SKM-1 treated with dmso at 0.1 percent for 144 hours (cell line): ENCODE data around the gene FBXW5.

Source experiments
- DNase-seq: peaks from one replicate; lab custom pipeline; 2025; ENCODE audit not compliant: unreplicated experiment; lab: John Stamatoyannopoulos, UW

FBXW5 gene

DNA sequence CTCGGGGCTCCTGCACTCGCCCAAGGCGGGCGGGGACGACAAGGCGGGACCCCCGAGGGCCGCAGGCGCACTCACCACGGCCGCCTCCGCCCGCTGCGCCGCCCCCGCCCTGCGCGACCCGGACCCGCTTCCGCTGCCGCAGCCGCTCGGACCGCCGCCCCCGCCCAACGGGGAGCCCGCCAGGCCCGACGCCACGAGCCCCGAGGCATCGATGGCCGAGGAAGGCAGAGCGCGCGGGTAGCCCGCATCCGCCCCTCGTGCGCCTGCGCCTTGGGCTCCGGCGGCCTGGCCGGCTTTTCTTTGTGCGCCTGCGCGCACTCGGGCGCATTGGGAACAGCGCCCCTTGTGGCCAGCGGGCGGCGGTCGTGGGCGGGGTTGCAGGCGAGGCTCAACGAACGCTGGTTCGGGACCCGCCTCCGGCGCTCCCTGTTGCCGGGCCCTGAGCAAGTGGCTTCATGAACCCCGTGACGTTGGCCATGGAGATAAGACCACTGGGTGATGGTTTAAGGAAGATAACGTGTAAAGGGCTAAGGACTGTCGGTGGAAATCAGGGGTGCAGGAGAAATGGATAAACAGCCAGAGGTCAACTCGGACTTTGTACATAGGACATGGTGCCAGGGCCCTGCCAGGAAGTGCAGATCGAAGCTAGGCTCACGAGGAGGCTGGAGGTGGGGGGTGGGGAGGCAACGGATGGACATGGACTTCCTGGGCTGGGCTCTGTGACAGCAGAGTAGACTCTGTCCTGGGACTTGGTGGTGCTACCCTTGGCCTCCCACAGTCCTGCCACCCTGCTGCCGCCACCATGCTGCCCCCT is at the start of gene FBXW5, which contains the start of gene C8G:
Gene FBXW5, minus strand, starts transcription at position 220 of the 814 bp plus-strand sequence. CDS start 655 bp downstream, outside the sequence.
Gene C8G, plus strand, starts transcription at position 725 of the 814 bp plus-strand sequence. Its CDS starts 78 bp downstream, at position 803.
- DNase-seq: peak; percentile 91

- no peak for DNase-seq
Observed at GRCh38 chr9:136992819-136993369, 48.4 kb upstream of the FBXW5 start.

DNA sequence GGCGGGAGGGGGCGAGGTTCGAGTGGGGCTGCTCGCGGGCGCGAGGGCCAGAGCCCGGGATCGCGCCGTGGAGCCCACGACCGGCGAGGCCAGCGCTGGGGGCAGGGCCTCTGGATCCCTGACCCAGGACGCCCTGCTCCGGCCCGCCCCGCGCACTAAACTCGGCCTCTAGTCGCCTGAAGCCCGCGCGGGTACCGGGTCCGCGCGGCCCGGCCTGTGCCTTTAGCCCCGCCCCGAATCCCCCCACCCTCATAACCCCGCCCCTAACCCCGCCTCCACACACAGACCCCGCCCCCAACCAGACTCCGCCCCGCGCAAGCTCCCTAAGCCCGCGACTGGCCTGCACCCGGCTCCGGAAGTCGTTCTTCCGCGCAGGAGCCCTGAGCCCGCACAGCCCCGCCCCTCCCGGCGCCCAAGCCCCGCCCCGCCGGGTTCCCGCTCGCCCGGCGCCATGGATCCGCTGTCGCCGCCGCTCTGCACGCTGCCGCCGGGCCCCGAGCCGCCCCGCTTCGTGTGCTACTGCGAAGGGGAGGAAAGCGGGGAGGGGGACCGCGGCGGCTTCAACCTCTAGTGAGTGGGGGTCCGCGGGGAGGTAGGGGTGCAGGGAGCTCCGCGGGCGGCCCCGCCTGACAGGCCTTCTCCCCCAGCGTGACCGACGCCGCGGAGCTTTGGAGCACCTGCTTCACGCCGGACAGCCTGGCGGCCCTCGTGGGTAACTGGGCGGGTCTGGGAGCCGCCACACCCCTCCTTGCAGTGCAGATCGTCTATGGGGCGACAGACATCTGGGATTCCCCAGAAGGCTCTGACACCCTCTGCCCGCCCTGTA is 47.7 kb upstream of the FBXW5 start, which contains the start of gene PAXX:
Gene PAXX, plus strand, starts transcription at position 430 of the 826 bp plus-strand sequence. Its CDS starts 22 bp downstream, at position 452.
- DNase-seq: peak; percentile 85

DNA sequence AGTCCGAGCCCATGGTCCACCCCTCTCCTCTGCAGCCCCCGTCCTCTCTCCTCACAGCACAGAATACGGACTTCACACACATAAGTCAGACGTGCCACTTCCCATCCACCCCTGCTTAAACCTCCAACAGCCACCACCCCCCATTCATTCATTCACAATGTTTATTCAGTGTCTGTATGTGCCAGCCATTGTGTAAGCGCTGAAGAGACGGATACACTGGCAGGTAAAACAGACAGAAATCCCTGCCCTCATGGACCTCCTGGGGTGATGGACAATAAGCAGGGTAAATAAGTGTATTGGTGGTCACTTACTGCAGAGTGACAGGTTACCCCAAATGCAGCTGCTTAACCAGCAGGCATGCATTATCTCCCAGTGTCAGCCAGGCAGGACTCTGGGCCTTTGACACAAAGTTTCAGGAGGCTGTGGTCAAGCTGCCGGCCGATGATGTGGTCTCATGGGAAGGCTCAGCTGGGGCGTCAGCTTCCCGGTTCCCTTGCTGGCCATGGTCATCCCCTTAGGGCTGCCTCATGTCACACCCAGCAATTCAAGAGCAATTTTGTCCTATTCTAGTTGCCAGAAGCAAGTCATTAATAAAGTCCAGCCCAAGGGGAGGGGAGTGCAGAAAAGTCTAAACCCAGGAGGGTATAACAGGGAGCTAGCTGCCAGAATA is 45.8 kb upstream of the FBXW5 start:
- no peak for DNase-seq

DNA sequence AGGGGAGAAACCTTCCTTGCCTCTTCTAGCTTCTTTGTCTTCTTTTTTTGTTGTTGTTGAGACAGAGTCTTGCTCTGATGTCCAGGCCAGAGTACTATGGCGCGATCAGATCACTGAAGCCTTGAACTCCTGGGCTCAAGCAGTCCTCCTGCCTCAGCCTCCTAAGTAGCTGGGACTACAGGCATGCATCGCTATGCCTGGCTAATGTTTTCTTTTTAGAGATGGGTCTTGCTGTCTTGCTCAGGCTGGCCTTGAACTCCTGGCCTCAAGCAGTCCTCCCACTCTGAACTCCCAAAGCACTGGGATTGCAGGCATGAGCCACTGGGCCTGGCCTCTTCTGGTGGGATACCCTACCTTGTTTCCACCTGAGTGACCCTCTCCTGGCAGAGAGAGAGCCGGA is 44.3 kb upstream of the FBXW5 start:
- no peak for DNase-seq

GRCh38 chr9:136985853-136986252 is 41.3 kb upstream of the FBXW5 start:
- no peak for DNase-seq

- DNase-seq: no peak
Observed at GRCh38 chr9:136985027-136985602, 40.6 kb upstream of the FBXW5 start.

GRCh38 chr9:136984464-136985026 is 40.0 kb upstream of the FBXW5 start:
- DNase-seq: no peak

- DNase-seq: no peak
Observed at GRCh38 chr9:136983656-136984314, 39.2 kb upstream of the FBXW5 start.

- DNase-seq: no peak
Observed at GRCh38 chr9:136983167-136983566, 38.6 kb upstream of the FBXW5 start.

DNA sequence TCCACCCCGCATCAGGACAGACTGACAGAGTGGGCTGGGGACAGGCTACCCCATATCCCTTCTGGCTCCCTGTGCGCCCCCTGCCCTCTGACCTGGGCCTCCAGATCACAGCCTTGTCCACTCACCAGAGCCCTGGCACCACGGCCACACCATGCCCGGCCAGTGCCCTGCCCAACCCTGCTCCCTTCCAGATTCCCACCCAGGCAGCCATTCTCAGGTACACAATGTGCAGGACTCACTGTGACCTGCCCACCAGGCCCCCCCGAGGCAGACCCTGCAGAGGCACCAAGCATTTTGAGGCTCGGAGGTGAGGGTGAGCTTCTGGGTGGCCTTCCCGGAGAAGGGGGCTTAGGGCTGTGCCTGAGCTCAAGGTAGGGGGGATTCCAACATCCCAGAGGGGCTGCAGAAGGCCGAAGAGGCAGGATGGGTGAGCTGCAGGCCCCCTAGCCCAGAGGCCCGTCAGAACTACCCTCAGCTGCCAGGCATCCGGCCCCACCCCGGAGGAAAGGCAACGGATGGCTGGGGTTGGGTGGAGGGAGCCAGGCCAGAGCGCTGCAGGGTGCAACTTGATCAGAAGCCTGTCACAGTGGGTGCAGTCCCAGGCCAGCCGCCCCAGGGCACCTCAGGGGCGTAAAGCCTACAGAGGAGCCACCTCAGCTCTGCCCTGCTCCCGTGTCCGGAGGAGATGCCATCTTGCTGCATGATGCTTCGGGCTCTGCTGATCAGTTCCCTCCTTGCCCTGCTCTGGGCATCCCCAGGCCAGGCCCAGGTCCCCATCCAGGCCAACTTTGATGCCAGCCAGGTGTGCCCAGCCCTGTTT is 37.9 kb upstream of the FBXW5 start, which contains the start of gene LCNL1:
Gene LCNL1, plus strand, starts transcription at position 762 of the 820 bp plus-strand sequence. CDS start 594 bp downstream, outside the sequence.
- DNase-seq: no peak

DNA sequence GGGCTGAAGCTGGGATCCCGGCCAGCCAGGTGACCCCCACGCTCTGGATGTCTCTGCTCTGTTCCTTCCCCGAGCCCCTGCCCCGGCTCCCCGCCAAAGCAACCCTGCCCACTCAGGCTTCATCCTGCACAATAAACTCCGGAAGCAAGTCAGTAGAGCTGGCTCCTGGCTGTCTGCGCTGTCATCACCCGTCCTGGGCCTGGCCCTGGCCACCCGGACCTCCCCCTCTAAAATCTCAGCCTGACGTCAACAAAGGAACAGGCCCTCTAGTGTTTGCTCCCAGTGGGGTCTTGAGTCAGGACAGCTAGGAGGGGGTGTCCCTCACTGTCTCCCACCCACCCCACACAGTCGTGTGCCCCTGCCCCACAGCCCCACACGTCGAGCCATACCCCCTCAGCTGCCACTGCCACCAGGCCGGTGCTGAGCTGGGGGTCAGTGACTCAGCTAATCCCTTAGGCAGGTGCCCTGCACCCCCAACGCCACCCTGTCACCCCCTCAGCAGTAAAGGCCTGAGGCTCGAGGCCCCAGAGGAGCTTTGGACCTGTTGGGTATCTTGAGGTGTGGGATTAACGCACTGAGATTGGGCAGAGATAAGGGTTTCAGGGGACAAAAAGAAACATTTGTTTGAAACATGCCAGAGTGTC is 37.2 kb upstream of the FBXW5 start:
- no peak for DNase-seq

DNA sequence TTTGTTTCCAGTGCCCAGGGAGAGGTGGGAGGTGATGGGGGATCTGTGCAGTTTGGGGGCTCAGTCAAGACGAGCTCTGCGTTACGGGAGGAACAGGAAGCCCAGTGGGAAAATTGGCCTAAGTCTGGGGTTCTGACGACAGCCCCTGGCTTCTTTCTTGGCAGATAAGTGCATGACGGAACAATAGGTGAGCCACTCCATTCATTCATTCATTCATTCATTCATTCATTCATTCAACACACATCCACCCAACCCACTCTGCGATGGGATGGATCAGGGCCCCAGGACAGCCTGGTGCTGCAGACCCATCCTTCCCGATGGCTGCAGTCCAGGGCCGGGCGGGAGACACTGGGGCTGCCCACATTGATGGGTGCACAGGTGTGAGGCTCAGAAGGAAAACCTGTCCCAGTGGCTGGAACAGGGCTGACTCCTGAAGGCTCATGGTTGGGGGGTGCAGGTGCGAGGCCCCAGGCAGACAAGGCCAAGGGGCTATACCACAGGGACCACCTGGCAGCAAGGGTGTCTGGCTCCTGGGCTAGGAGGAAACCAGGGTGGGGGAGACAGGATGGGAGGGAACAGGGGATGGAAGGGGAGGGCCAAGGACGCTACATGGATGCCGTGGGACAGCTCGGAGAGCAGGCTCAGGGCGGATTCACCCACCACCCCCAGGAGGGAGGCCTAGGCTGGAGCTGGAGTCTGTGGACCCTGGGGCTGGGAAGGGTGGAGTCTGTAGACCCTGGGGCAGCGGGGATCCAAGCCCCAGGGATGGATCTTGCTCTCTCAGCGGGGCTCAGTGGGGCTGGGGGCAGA is 36.3 kb upstream of the FBXW5 start:
- no peak for DNase-seq

DNA sequence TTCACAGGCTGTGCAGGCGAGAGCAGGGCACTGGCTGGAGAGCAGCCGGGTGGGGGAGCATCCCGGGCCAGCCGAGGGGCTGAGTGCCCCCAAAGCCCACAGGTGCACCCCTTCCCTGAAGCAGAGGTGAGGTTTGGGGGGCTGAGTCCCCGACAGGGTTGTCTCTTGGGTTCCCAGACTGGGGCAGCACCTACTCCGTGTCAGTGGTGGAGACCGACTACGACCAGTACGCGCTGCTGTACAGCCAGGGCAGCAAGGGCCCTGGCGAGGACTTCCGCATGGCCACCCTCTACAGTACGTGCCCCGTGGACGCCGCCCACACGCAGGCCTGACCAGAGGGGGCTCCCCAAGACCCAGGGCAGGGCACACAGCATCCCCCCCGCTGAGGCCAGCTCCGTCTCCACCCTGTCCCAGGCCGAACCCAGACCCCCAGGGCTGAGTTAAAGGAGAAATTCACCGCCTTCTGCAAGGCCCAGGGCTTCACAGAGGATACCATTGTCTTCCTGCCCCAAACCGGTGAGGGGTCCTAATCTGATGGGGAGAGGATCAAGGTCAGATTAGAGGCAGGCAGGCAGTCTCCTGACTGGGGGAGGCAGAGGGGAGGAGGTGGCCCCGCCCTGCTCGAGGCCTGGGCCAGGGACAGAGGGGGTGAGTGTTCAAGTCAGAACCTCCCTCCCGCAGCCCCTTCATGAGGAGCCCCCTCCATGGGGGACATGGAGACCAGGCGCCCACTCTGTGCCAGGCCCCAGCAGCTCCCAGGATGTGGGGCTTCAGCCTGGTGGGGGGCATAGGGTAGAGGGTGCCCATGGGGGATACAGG is 35.4 kb upstream of the FBXW5 start:
- DNase-seq: no peak

GRCh38 chr9:136978865-136979544 is 34.5 kb upstream of the FBXW5 start:
- DNase-seq: no peak
